GM19455 (cell line): ENCODE results near the gene HSPA1B.
"Not testable (repeated sequence)": the region's sequence is repeated elsewhere in the genome, so short reads cannot be mapped to it uniquely, and the experiment has no call there.

Source experiments
- ATAC-seq: cut with Tn5 transposase; IDR thresholded peaks from one replicate; pipeline ENCODE4 v1.9.1; 2021; ENCODE audit not compliant: unreplicated experiment

HSPA1B gene

GRCh38 chr6:31825553-31825952 is 2.0 kb upstream of the HSPA1B start:
- no peak for ATAC-seq

- ATAC-seq, result peak; percentile 19
Observed at GRCh38 chr6:31826793-31827285, 699 bp upstream of the HSPA1B start.

- ATAC-seq, result no peak
Observed at GRCh38 chr6:31829633-31830283, 2.2 kb downstream of the HSPA1B start.

GRCh38 chr6:31830886-31831335 is 3.4 kb downstream of the HSPA1B start:
- no peak for ATAC-seq

- no peak for ATAC-seq
Observed at GRCh38 chr6:31831350-31832215, 4.0 kb downstream of the HSPA1B start.

GRCh38 chr6:31834367-31835250 is 7.1 kb downstream of the HSPA1B start:
- no peak for ATAC-seq

GRCh38 chr6:31836047-31836473 is 8.5 kb downstream of the HSPA1B start:
- ATAC-seq, result no peak

- ATAC-seq, result no peak
Observed at GRCh38 chr6:31836474-31837368, 9.2 kb downstream of the HSPA1B start.

- no peak for ATAC-seq
Observed at GRCh38 chr6:31837369-31838113, 10.0 kb downstream of the HSPA1B start.

GRCh38 chr6:31838114-31838553 is 10.6 kb downstream of the HSPA1B start:
- not testable (repeated sequence) for ATAC-seq

- no peak for ATAC-seq
Observed at GRCh38 chr6:31838968-31839367, 11.4 kb downstream of the HSPA1B start.

GRCh38 chr6:31839779-31840126 is 12.2 kb downstream of the HSPA1B start:
- ATAC-seq, result not testable (repeated sequence)

GRCh38 chr6:31842053-31842452 is 14.5 kb downstream of the HSPA1B start:
- ATAC-seq, result no peak

- no peak for ATAC-seq
Observed at GRCh38 chr6:31844507-31844906, 17.0 kb downstream of the HSPA1B start.

- ATAC-seq, result no peak
Observed at GRCh38 chr6:31847276-31847978, 19.9 kb downstream of the HSPA1B start.

- ATAC-seq, result no peak
Observed at GRCh38 chr6:31850765-31851484, 23.4 kb downstream of the HSPA1B start.

GRCh38 chr6:31851485-31851832 is 23.9 kb downstream of the HSPA1B start:
- ATAC-seq, result no peak
